ENCODE measurements around the gene COL4A1.

The COL4A1 gene

GRCh38 chr13:110200276-110200870 is 106.6 kb downstream of the COL4A1 start:
- H3K4me3 ChIP-seq (ENCODE audit: low read depth, low read length) = no peak overlapping the region
- no peak for TF ChIP-seq CTCF (IDR thresholded peaks at IDR 0.05; ENCODE audit: low read depth, low read length, missing control alignments)
- DNase-seq (ENCODE audit: low read depth) = no peak

DNA sequence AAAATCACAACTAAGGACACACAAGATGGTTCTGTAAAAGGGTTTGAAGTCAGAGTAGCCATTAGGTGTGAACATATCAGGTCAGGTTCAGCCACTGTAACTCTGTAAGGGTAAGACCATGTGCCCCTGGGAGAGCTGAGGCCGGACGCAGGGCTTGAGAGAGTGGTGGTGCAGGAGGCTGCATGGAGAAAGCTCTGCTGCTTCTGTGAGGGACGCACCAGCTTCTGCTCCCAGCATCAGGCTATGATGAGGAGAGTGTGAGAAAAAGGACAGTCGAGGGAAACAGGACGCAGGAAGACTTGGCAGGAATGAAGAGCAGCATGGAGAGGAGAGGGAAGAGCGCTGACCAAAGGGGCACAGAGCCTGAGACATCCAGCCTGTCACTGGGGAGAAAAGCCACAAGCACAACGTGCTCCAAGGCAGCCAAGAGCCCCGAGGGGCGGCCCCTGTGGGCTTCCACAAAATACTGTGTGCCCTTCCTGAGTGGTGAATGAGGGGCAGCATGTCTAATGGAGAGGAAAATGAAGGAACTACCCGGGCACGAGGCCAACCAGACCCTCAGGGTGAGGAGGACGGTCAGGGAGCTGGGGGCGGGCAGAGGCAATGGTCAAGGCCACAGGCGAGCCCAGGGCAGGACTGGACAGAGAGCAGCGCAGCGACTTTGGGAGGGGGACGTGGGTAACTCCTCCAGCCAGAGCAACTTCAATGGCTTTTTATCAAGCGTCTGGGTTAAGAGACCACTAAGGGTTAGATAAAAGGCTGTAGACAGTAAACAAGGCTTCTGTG is 107.7 kb downstream of the COL4A1 start:
- TF ChIP-seq CTCF (IDR thresholded peaks at IDR 0.05; ENCODE audit: low read depth, low read length, missing control alignments) = no peak
- H3K4me3 ChIP-seq (ENCODE audit: low read depth, low read length) = no peak overlapping the region
- DNase-seq (ENCODE audit: low read depth) = no peak

- no peak overlapping the region for H3K4me3 ChIP-seq (ENCODE audit: low read depth, low read length)
- no peak for TF ChIP-seq CTCF (IDR thresholded peaks at IDR 0.05; ENCODE audit: low read depth, low read length, missing control alignments)
- DNase-seq (ENCODE audit: low read depth) = no peak
Measured at GRCh38 chr13:110197471-110197870, 109.5 kb downstream of the COL4A1 start.

GRCh38 chr13:110197026-110197425 is 109.9 kb downstream of the COL4A1 start:
- no peak for DNase-seq (ENCODE audit: low read depth)
- H3K4me3 ChIP-seq (ENCODE audit: low read depth, low read length) = no peak overlapping the region
- no peak for TF ChIP-seq CTCF (IDR thresholded peaks at IDR 0.05; ENCODE audit: low read depth, low read length, missing control alignments)

- no peak for TF ChIP-seq CTCF (IDR thresholded peaks at IDR 0.05; ENCODE audit: low read depth, low read length, missing control alignments)
- DNase-seq (ENCODE audit: low read depth) = no peak
- H3K4me3 ChIP-seq (ENCODE audit: low read depth, low read length) = no peak overlapping the region
Measured at GRCh38 chr13:110195547-110196485, 111.1 kb downstream of the COL4A1 start.

GRCh38 chr13:110194451-110194850 is 112.5 kb downstream of the COL4A1 start:
- no peak for TF ChIP-seq CTCF (IDR thresholded peaks at IDR 0.05; ENCODE audit: low read depth, low read length, missing control alignments)
- H3K4me3 ChIP-seq (ENCODE audit: low read depth, low read length) = no peak overlapping the region
- no peak for DNase-seq (ENCODE audit: low read depth)

All from GM12864 (cell line).